ENCODE data around the gene ERC1. TPM values are rescaled to one million over a fixed set of nuclear protein-coding genes. Genes with fewer than 3 reads are reported as not detected.

ERC1 gene
- total RNA-seq, 1 experiment from 2014 or later = 40.4 TPM

DNA sequence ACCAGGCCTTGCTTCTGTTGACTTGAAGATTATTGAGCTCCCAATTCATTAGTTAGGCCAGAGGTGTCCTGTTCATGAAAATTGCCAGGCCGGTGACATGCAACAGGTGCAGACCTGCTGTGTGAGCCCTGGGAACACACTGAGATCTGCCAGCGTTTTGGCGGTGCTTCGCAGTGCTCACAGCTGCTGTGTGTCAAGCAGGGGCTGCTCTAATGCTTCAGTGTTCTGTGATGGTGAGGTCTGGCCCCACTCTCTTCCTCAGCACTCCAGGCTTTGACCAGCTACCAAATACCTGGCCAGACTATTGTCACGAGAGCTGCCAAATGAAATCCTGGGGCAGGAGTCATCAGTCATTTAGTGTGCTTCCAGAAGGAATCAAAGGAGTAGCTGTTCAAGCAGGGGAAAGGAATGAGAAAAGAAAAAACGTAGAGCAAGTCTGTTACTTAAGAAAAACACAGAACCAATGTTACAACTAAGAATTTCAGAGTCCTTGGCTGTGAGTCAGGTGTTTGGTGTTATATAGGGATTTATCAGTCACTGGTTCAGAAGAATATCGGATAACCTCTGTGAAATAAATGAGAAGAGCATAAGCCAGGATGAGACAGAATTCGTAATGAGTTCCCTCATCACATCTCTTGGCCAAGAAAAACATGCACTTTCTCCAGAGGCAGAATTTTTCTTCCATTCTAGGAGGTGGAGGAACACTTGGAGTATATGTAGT, 452.6 kb downstream of the ERC1 start:
- in situ Hi-C loops (cut with HindIII; ENCODE audit: low pct_unique_long_range_greater_than_20kb, low sequenced_read_pairs) = no loop called here
- no peak overlapping the region for H3K27ac ChIP-seq (ENCODE audit: low read length)

DNA sequence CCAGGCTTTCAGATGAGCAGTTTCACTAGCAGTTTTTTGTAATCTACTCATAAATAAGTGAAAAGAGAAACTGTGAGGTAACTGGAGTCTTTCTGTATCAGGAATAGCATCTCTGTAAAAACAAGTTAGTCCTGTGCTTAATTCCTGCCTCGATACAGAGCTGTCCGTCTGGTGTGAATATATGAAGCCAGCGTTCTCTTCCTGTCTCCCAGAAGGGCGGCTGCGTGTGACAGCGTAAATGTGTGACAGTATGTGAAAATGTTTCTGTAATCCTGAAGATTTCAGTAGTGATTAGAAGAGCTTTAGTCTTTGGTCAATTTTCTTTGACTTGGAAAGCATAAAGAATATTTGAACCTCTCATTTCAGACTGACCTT, 453.1 kb downstream of the ERC1 start:
- Histone ChIP-seq H3K9me3 (ENCODE audit: control insufficient read depth, insufficient read depth, low read depth, low read length) (no peaks in the 10 kb centered on the region), H3K4me3 (ENCODE audit: low read depth in 2 of 2, low read length in 2 of 2) (no peak overlapping the region), H3K27ac (ENCODE audit: low read length) (no peak overlapping the region), H3K4me1 (ENCODE audit: control insufficient read depth, insufficient read depth, low read length) (no peaks in the 10 kb centered on the region), H3K36me3 (ENCODE audit: control insufficient read depth, insufficient read depth, low read length) (no peaks in the 10 kb centered on the region), H3K27me3 (ENCODE audit: control insufficient read depth, insufficient read depth, low read length) (no peaks in the 10 kb centered on the region)
- POLR2A ChIA-PET = interaction anchor here (0.6 kb wide), 1 partner anchor 135 kb away, joined by 16 read pairs; no protein-coding TSS in a partner anchor
- CTCF ChIA-PET = no interaction called here
- in situ Hi-C loops (cut with HindIII; ENCODE audit: low pct_unique_long_range_greater_than_20kb, low sequenced_read_pairs) (no loop called here), intact Hi-C loops (cut with micrococcal nuclease; ENCODE audit: unreplicated experiment) (no loop called here)
- no peak for DNase-seq (ENCODE audit: low read depth, low spot score)
- TF ChIP-seq POLR2AphosphoS5 (IDR thresholded peaks at IDR 0.05; ENCODE audit: low read depth, low read length) = no peak
- no peak for TF ChIP-seq REST (IDR thresholded peaks at IDR 0.05; ENCODE audit: insufficient read depth in 1 of 2, low read depth in 2 of 2, low read length in 1 of 2)
- no peak for TF ChIP-seq SIN3A (IDR thresholded peaks at IDR 0.05; ENCODE audit: borderline replicate concordance, insufficient read depth, low read depth, low read length)
- TF ChIP-seq, protein P1, sequence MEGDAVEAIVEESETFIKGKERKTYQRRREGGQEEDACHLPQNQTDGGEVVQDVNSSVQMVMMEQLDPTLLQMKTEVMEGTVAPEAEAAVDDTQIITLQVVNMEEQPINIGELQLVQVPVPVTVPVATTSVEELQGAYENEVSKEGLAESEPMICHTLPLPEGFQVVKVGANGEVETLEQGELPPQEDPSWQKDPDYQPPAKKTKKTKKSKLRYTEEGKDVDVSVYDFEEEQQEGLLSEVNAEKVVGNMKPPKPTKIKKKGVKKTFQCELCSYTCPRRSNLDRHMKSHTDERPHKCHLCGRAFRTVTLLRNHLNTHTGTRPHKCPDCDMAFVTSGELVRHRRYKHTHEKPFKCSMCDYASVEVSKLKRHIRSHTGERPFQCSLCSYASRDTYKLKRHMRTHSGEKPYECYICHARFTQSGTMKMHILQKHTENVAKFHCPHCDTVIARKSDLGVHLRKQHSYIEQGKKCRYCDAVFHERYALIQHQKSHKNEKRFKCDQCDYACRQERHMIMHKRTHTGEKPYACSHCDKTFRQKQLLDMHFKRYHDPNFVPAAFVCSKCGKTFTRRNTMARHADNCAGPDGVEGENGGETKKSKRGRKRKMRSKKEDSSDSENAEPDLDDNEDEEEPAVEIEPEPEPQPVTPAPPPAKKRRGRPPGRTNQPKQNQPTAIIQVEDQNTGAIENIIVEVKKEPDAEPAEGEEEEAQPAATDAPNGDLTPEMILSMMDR (IDR thresholded peaks at IDR 0.05) = no peak
- no peak for TF ChIP-seq TCF7L2 (IDR thresholded peaks at IDR 0.05; ENCODE audit: low read depth, low read length)
- ATAC-seq = no peak
- BruUV-seq (replicated peaks) = no TSS peak

More for the DNA sequence above, 452.6 kb downstream of the ERC1 start:
- Histone ChIP-seq H3K27me3 (ENCODE audit: control insufficient read depth, insufficient read depth, low read length) (no peaks in the 10 kb centered on the region), H3K4me1 (ENCODE audit: control insufficient read depth, insufficient read depth, low read length) (no peaks in the 10 kb centered on the region), H3K9me3 (ENCODE audit: control insufficient read depth, insufficient read depth, low read depth, low read length) (no peaks in the 10 kb centered on the region), H3K4me3 (ENCODE audit: low read depth in 2 of 2, low read length in 2 of 2) (no peak overlapping the region), H3K36me3 (ENCODE audit: control insufficient read depth, insufficient read depth, low read length) (no peaks in the 10 kb centered on the region)
- ATAC-seq (no peak), DNase-seq (ENCODE audit: low read depth, low spot score) (no peak)
- BruUV-seq (replicated peaks) = no TSS peak
- intact Hi-C loops (cut with micrococcal nuclease; ENCODE audit: unreplicated experiment) = no loop called here
- no peak for TF ChIP-seq SIN3A (IDR thresholded peaks at IDR 0.05; ENCODE audit: borderline replicate concordance, insufficient read depth, low read depth, low read length)
- TF ChIP-seq POLR2AphosphoS5 (IDR thresholded peaks at IDR 0.05; ENCODE audit: low read depth, low read length) = no peak
- ChIA-PET CTCF (interaction anchor here (0.6 kb wide), 1 partner anchor 20 kb away, joined by 5 read pairs; no protein-coding TSS in a partner anchor), POLR2A (no interaction called here)

DNA sequence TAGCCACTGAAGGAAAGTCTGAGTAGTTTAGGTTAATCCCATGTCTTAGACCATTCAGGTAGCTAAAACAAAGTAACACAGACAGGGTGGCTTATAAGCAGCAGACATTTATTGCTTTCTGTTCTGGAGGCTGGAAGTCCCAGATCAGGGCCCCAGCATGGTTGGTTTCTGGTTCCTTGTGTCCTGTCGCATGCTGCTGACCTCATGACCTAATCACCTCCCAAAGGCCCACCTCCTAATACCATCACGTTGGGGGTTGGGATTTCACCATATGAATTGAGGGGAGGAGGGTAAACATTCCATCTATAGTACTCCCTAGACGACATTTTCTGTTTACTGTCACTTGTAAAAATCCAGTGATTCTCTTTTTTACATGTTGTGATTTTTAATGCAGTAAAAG, 454.8 kb downstream of the ERC1 start:
- no peak overlapping the region for H3K27ac ChIP-seq (ENCODE audit: low read length)

More for the DNA sequence above, 454.8 kb downstream of the ERC1 start:
- CTCF ChIA-PET = no interaction called here
- Histone ChIP-seq H3K9me3 (ENCODE audit: control insufficient read depth, insufficient read depth, low read depth, low read length) (no peaks in the 10 kb centered on the region), H3K36me3 (ENCODE audit: control insufficient read depth, insufficient read depth, low read length) (no peaks in the 10 kb centered on the region), H3K27me3 (ENCODE audit: control insufficient read depth, insufficient read depth, low read length) (no peaks in the 10 kb centered on the region), H3K4me1 (ENCODE audit: control insufficient read depth, insufficient read depth, low read length) (no peaks in the 10 kb centered on the region), H3K4me3 (ENCODE audit: low read depth in 2 of 2, low read length in 2 of 2) (no peak overlapping the region)
- no TSS peak for BruUV-seq (replicated peaks)
- in situ Hi-C loops (cut with HindIII; ENCODE audit: low pct_unique_long_range_greater_than_20kb, low sequenced_read_pairs) (no loop called here), intact Hi-C loops (cut with micrococcal nuclease; ENCODE audit: unreplicated experiment) (no loop called here)
- POLR2A ChIA-PET = interaction anchor here (0.6 kb wide), 1 partner anchor 102 kb away, joined by 4 read pairs; no protein-coding TSS in a partner anchor
- TF ChIP-seq POLR2AphosphoS5 (IDR thresholded peaks at IDR 0.05; ENCODE audit: low read depth, low read length) = no peak
- ATAC-seq (no peak), DNase-seq (ENCODE audit: low read depth, low spot score) (no peak)
